Mesothelial cell of epicardium (in vitro differentiated cells): ENCODE data around the gene CD300H. TPM values are rescaled to one million over a fixed set of nuclear protein-coding genes. Genes with fewer than 3 reads are reported as not detected.

Experiments
- DNase-seq, 2 experiments: peaks; one replicate each; pipeline ENCODE4 v3.0.0; 2021; ENCODE audit warnings: low spot score in 2 of 2; ENCODE audit not compliant: unreplicated experiment in 2 of 2
- H3K27ac Mint-ChIP-seq: 2 replicates; pipeline ENCODE4 v1.8.0; 2021; ENCODE audit warnings: mixed read lengths
- H3K27me3 Mint-ChIP-seq: 2 replicates; pipeline ENCODE4 v1.8.0; 2021; ENCODE audit warnings: low read depth, mixed read lengths
- H3K36me3 Mint-ChIP-seq: 2 replicates; pipeline ENCODE4 v1.8.0; 2021; ENCODE audit warnings: mixed read lengths
- H3K4me1 Mint-ChIP-seq: 2 replicates; pipeline ENCODE4 v1.8.0; 2021; ENCODE audit warnings: mixed read lengths
- H3K4me3 Mint-ChIP-seq: 2 replicates; pipeline ENCODE4 v1.8.0; 2021; ENCODE audit warnings: mild to moderate bottlenecking, moderate library complexity, mixed read lengths
- H3K9me3 Mint-ChIP-seq: 2 replicates; pipeline ENCODE4 v1.8.0; 2021; ENCODE audit warnings: mixed read lengths
- total RNA-seq: library from RNA; stranded (reverse); gene quantifications from 3 replicates; pipeline ENCODE4 v1.2.1, GENCODE V29; 2021
- TF ChIP-seq, protein P1 (sequence below): fragments of 200-600 bp; sonication (generic); IDR thresholded peaks from one replicate; pipeline ENCODE4 v1.5.0; 2021; ENCODE audit warnings: antibody characterized with exemption; ENCODE audit not compliant: unreplicated experiment

Gene CD300H
- total RNA-seq, 1 donor from 2014 or later, result not detected

DNA sequence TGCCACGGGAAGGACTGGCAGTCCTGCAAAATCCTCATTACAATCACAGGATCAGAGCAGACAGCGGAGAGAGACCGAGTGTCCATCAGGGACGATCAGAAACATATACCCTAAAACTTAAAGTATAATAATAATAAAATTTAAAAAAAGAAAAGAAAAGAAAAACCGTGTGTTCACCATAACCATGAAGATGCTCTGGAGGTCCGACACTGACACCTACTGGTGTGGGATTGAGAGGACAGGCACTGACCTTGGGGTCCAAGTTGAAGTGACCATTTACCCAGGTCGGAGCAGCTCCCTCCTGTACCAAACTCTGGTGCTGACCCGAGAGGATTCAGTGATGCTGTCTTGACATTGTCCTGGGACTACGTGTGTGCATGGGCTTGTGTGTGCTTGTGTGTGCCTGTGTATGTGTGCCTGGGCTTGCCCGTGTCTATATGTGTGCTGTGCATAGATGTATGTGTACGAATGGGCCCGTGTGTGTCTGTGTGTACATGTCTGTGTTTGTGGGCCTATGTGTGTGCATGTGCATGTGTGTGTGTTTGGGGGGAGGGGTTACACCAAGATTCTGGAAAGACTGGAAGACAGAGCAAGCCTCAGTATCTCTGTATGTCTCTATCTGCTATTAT is 34.7 kb upstream of the CD300H start:
- Mint-ChIP-seq H3K27me3 (peaks cover 26% of the 10 kb centered on the region), H3K4me3 (no peak overlapping the region), H3K27ac (no peak overlapping the region), H3K4me1 (peaks cover 10% of the 10 kb centered on the region), H3K9me3 (no peaks in the 10 kb centered on the region), H3K36me3 (no peaks in the 10 kb centered on the region)
- DNase-seq, result no peak
- TF ChIP-seq, protein P1, sequence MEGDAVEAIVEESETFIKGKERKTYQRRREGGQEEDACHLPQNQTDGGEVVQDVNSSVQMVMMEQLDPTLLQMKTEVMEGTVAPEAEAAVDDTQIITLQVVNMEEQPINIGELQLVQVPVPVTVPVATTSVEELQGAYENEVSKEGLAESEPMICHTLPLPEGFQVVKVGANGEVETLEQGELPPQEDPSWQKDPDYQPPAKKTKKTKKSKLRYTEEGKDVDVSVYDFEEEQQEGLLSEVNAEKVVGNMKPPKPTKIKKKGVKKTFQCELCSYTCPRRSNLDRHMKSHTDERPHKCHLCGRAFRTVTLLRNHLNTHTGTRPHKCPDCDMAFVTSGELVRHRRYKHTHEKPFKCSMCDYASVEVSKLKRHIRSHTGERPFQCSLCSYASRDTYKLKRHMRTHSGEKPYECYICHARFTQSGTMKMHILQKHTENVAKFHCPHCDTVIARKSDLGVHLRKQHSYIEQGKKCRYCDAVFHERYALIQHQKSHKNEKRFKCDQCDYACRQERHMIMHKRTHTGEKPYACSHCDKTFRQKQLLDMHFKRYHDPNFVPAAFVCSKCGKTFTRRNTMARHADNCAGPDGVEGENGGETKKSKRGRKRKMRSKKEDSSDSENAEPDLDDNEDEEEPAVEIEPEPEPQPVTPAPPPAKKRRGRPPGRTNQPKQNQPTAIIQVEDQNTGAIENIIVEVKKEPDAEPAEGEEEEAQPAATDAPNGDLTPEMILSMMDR, result peak; percentile 59

- no peak overlapping the region for H3K4me3 Mint-ChIP-seq
- no peak for DNase-seq
- no peaks in the 10 kb centered on the region for H3K36me3 Mint-ChIP-seq
- peaks cover 3% of the 10 kb centered on the region for H3K4me1 Mint-ChIP-seq
- TF ChIP-seq, protein P1, result no peak
- H3K9me3 Mint-ChIP-seq, result no peaks in the 10 kb centered on the region
- H3K27me3 Mint-ChIP-seq, result peaks cover 43% of the 10 kb centered on the region
- H3K27ac Mint-ChIP-seq, result no peak overlapping the region
Measured at GRCh38 chr17:74599448-74599939, 32.2 kb upstream of the CD300H start.

GRCh38 chr17:74599023-74599399 is 31.7 kb upstream of the CD300H start:
- peaks cover 43% of the 10 kb centered on the region for H3K27me3 Mint-ChIP-seq

GRCh38 chr17:74598346-74599022 is 31.2 kb upstream of the CD300H start:
- no peak overlapping the region for H3K4me3 Mint-ChIP-seq
- no peak overlapping the region for H3K27ac Mint-ChIP-seq
- no peaks in the 10 kb centered on the region for H3K36me3 Mint-ChIP-seq
- peaks cover 43% of the 10 kb centered on the region for H3K27me3 Mint-ChIP-seq
- DNase-seq, result no peak
- H3K9me3 Mint-ChIP-seq, result no peaks in the 10 kb centered on the region
- TF ChIP-seq, protein P1, result no peak
- H3K4me1 Mint-ChIP-seq, result peaks cover 3% of the 10 kb centered on the region

More at GRCh38 chr17:74599023-74599399, 31.7 kb upstream of the CD300H start:
- H3K9me3 Mint-ChIP-seq, result no peaks in the 10 kb centered on the region
- H3K27ac Mint-ChIP-seq, result no peak overlapping the region
- H3K4me3 Mint-ChIP-seq, result no peak overlapping the region
- no peak for DNase-seq
- peaks cover 3% of the 10 kb centered on the region for H3K4me1 Mint-ChIP-seq
- no peaks in the 10 kb centered on the region for H3K36me3 Mint-ChIP-seq
- TF ChIP-seq, protein P1, result no peak

DNA sequence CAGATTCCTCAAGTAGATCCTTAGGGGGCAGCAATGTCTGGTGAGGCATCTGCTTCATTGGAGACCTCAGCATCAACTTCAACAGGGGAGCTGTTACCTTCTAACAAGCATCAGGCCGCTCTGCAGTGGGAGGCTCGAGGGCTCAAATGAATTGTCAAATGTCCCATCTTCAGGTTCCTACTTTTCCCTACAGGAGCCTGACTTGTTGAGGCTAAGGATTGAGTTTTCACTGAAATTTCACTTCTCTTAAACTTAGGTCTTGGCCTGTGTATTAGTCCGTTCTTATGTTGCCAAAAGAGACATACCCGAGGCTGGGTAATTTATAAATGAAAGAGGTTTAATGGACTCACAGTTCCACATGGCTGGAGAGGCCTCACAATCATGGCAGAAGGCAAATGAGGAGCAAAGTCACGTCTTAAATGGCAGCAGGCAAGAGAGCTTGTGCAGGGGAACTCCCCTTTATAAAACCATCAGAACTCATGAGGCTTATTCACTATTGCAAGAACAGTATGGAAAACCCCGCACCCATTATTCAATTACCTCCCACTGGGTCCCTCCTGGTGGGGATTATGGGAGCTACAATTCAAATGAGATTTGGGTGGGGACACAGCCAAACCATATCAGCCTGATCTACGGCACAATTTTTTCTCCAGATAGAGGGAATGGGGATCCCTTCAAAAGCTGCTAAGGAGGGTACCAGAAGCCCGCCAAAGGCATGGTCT is 29.9 kb upstream of the CD300H start:
- peaks cover 46% of the 10 kb centered on the region for H3K27me3 Mint-ChIP-seq
- H3K27ac Mint-ChIP-seq, result no peak overlapping the region
- no peak for DNase-seq
- TF ChIP-seq, protein P1, result peak; percentile 29
- H3K4me1 Mint-ChIP-seq, result peaks cover 3% of the 10 kb centered on the region
- no peaks in the 10 kb centered on the region for H3K36me3 Mint-ChIP-seq
- H3K9me3 Mint-ChIP-seq, result no peaks in the 10 kb centered on the region
- no peak overlapping the region for H3K4me3 Mint-ChIP-seq
